ENCODE data around the gene NDUFA13.

Gene NDUFA13

DNA sequence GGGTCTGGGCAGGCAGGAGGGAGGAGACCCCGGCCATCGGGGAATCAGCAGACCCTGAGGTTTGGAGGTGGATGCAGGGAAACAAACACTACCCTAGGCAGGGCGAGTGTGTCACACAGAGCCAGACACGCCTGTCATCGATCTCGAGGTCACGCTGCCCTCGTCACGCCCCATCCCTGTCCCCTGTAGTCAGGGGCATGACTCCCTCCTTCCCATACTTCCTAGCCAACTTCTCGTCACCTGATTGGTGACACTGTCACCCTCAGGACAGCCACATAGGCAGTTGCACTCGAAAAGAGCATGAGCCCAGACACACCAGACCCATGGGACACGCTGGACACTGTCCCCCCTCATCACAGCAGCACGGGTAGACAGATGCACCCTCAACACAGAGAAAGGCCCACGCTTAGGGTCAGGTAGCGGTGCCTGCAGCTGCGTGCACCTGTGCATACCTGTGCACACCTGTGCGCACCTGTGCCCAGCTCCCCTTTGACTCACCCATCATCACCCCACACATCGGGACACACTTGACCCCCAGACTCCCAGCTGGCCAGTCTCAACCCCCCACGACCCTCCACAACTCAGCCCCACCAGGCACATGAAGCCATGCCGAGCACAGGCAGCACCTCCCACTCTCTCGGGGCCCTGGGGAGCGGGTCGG is 33.9 kb downstream of the NDUFA13 start:
- DNase-seq = no peak

DNA sequence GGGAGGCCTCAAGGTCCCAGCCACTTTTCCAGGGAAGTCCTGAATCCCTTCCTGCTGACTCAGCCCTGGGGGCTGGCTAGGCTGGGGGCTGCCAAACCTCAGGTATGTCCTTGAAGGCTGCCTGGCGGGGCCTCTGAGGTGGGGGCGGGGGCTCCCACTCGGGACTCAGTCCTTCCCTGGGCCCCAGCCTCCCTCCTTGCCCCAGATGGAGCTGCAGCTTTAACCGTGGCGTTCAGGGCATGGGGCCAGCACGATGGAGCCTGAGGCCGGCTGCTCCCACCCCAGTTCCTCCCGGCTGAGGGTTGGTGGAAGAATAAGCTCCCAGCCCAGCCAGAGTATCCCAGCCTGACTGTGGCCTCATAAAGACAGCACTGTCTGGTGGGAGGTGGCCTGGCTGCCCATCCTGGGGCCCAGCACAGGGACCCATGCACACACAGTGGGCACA is 34.5 kb downstream of the NDUFA13 start:
- DNase-seq = no peak

DNA sequence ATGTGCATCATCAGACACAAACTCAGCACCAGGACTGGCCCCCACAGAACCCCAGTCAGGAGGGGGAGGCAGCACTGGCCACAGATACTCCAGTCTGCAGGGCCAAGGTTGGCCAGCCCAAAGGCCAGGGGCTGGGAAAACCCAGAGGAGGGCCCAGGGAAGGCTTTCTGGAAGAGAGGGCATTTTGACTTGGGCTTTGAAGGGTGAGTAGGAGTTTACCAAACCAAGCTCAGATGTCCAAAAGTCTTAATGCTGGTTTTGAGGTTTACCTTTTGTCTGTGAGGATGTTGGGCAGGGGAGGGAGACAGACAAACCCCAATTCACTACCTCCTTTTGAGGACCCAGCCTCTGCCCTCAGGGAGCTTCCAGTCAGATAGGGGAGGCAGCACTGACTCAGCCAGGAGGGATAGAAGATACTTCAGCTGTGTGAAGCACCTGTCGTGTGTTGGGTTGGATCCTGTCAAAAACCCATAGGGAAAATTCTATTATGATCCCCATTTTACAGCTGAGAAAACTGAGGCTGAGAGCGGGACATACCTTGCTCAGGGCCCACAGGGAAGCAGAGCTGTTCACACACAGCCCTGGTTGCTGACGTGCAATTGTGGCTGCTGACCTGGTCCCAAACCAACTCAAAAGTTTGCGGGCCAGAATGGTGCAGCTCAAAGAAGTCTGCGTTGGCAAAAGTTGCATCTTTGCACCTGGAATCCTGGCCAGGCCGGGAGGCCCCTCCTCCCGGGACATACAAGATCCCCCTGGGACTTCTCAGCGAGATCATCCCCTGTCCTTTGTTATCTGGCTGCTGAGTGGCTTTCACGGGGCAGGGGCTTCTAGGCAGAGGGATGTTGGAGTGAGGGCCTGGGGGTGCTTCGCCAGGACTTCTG is 35.2 kb downstream of the NDUFA13 start:
- no peak for DNase-seq

DNA sequence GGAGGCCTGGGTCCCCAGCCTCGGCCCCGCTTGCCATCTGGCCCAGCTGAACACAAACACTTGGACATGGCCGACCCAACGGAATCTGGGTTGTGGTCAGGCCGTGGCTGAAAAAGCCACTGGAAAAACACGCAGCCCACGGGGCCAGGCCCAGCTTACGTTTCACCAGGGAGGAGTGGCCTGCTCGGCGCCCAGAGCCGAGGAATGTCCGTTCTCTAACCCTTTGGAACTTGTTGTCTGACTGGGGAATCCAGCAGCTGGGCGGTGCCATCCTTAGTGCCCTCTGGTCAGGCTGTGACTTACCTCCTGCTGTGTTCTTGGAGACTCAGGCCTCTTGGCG is 35.8 kb downstream of the NDUFA13 start:
- DNase-seq = no peak

DNA sequence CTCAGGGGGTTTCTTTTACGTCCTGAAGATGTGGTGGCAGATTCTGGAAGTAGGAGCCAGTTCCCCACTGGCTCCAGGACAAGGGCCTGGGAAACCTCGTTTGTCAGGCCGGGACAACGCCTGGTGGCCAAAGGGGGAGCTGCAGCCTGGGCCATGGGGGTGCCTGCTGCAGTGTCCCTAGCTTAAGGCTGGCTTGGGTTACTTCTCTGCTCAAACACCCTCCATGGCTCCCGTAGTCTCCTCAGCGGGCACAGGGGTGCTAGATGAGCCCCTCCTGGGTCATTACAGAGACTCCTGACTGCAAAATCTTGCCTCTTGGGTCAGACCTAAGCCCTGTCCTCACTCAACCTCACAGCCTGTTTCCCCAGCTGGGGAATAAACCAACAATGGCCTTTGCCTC is 36.8 kb downstream of the NDUFA13 start:
- DNase-seq = peak; percentile 94

DNA sequence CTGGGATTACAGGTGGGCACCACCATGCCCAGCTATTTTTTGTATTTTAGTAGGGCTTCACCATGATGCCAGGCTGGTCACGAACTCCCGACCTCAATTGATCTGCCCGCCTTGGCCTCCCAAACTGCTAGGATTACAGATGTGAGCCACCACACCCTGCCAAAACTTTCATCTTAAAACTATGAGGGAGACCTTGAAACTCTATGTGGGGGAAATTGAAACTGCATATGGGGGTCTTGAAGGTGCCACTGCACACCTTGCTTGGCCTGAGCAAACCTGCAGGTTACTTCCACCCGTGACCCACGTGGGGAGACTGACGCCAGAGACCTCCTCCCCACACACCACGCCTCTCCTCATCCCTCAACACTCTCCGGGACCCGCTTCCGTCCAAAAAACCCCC is 37.6 kb downstream of the NDUFA13 start:
- DNase-seq = no peak

DNA sequence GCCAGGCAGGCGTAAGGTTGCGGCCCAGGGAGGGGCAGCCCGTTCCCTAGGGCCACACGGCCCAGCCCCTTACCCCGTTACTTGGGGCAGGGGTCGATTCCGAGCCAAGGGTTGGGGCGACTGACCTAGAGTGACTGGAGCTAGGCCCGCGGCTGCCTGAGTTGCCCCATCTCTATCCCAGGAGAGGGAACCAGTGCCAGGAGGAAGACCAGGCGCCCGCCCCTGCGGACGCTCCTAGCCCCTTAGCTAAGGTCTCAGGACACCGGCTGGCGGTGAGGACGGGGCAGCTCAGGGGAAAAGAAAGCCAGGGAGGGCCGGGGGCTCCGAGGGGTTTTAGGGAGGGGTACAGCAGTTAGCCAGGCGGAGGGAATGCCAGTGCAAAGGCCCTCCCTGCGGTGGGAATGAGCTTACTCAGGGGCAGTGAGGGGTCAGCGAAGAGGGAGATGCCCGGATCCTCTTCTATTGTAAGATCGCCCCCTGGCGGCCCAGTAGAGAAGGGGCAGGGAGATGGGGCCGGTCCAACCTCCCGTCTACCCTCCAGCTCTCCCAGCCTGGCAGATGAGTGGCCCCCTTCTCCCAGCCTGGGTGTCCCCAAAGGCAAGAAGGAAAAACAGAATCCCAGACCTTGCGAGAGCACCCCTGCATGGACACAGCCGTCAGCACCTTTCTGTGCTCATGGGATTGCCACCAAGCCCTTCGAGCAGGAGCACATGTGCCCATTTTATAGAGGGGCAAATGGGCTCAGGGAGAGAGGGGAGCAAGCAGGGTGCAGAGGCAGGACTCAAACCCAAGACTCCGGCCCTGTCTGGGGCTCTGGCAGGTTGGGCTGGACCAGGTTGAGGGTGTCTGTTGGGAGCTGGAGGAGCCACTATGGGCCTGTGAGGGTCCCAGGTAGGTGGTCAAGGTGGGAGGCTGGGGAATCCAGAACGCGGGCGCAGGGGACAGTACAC is 38.3 kb downstream of the NDUFA13 start:
- peak; percentile 79 for DNase-seq

DNA sequence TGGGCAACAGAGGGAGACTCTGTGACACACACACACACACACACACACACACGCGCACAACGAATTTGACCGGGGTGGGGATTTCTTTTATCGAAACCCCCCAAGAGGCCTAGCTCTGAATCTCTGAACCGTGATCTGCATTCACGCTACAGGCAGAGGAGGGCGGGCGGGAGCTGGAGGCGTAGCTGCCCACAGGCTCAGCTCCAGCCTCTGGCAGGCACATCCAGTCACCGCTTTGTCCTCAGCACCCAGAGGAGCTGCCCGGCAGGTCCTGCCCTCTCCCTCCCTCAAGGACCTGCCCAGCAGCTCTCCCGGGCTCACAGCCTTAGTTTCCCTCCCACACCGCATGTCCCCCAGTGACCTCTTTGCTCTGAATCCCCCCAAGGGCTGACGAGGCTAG is 42.0 kb downstream of the NDUFA13 start:
- no peak for DNase-seq

DNA sequence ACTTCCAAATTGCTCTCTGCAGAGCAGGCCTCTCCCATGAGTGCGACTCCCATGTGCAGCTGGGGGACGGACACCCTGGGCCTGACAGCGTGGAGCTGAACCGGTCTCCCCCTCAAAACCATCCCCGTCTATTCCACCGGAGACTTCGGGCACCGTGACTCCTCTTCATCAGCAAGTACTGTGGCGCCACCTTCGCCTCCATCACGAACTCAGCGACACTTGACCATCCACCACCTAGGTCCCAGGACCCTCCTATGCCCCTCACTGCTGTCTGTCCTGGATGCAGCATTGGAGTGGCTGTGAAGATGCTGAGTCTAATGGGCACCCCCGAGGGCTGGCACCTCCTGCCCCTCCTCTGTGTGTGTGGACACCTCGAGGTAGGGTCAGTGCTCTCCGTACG is 42.6 kb downstream of the NDUFA13 start:
- DNase-seq = no peak

DNA sequence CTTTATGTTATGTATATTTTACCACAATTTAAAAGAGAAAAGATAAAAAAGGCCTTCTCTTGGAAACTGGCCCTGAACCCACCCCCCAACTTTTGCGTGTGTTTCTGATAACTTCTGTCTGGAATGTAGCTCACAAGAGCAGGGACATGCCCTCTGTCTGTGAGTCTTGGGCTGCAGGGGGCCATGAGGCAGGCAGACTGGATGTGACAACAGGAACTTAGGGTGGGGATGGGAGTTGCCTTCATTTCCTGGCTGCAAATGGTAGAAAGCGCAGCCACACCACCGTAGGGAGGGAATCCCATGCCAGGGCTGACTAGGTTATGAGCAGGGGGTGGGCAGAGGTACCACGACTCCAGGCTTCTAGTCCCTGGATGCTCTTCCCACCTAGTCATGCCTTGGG is 43.9 kb downstream of the NDUFA13 start:
- DNase-seq = no peak

DNA sequence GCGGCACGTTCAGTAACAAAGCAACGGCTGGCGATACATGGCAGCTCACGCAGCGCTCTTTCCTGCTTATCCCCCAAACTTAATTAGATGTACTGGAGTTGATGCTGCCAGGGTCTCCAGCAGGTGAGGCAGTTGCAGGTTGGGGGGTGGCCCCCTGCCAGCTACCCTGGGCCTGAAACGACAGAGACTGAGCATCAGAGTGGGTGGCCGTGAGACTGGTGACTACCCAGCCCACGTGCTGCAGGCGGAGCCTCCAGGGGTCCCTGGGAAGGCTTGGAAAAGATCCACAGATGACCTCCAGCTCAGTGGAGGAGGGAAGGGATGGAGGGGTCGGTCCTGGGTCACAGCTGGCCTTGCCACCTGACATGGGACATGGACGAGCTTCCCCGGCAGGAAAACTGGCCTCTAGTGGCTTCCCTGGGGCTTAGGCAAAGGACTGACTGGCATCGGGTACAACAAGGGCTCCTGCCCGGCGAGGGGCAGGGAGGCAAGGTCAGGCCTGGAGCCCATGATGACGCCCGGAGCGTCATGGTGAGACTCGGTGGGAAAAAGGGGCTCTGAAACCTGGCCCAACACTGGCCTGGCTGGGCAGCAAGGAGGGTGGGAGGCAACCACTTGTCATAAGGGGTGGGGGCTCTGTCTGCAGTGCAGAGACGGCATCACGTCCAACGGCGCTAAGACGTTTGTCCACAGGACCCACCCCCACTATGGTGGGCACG is 46.1 kb downstream of the NDUFA13 start:
- no peak for DNase-seq

DNA sequence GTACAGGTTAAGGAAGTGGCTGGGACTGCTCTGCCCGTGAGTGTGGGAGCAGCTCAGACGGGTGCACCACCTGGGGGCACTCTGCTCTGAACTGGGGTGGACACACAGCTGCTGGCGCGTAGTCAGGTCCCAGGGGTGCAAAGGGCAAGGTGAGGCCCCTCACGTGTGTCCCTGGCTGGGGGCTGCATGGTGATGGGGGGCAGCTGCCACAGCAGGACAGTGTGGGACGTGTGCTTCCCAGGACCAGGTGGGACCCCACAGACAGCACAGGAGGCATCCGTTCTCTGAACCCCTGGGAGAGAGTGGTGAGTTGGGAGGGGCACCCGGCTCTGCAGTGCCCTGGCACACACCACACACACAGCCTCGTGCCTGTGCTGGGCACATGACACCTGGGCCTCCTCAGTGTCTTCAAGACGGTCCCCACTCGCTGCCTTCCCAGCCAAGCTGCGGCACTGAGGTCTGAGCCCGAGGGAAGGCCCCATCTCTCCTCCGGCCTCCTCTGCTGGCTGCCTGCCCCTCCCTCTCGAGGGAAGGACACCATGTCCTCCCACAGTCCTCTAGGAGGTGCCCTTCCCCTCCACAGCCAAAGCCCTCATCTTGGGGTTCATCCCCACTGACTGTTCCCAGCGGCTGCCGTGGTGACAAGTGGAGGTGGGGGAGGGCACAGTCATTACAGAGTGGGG is 46.8 kb downstream of the NDUFA13 start:
- no peak for DNase-seq

DNA sequence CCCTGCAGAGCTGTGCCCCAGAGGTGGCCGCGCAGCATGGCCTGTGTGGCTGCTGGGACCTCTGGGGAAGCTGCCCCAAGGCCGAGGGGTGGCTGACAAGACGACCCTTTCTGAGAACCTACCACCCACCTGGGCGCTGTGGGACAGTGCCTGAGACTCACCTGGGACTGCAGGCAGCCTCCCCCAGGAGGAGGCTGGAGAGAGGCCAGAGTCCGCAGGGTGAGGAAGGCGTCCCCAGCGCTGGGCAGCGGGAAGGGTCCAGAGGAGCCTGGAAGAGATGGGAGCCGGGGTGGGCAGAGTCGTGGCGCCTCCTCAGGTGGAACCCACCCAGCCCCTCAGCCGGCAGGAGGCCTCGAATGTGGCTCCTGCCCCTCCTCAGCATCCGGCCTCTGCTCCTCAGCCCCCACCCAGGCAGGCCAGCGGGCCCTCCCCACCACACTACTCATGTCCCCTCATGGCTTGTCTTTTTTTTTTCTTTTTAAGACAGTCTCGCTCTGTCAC is 47.4 kb downstream of the NDUFA13 start:
- no peak for DNase-seq

DNA sequence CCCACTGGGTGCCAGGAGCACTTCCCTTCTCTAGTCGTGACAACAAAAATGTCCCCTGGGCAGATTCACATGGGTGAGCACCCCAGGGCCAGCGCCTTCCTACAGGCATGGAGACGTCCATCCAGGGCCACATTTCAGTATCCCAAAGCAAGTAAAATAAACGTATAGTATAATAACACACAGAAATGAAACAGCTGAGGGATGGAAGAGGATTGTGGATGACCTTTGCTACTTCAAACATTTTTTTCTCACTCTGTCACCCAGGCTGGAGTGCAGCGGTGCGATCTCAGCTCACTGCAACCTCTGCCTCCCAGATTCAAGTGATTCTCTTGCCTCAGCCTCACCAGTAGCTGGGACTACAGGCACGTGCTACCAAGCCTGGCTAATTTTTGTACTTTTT is 50.3 kb downstream of the NDUFA13 start:
- DNase-seq = no peak

DNA sequence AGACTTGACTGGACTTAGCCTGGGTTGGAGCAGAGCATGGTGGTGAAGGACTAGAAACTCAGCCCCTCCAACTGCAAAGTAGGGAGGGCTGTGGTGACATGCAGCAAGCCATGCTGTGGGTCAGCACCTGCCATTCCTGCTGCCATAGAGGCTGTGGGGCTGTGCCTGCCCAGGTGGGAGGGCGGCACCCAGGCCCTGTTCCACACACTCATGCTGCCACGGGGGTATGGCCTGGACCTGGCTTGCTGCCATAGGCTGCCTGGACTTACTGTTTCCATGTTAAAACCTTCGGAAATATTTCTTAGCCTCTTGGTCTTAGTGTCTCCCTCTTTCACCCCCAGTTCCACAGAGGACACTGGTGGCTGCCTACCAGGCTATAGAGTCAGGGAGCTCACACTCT is 51.4 kb downstream of the NDUFA13 start:
- DNase-seq = no peak

DNA sequence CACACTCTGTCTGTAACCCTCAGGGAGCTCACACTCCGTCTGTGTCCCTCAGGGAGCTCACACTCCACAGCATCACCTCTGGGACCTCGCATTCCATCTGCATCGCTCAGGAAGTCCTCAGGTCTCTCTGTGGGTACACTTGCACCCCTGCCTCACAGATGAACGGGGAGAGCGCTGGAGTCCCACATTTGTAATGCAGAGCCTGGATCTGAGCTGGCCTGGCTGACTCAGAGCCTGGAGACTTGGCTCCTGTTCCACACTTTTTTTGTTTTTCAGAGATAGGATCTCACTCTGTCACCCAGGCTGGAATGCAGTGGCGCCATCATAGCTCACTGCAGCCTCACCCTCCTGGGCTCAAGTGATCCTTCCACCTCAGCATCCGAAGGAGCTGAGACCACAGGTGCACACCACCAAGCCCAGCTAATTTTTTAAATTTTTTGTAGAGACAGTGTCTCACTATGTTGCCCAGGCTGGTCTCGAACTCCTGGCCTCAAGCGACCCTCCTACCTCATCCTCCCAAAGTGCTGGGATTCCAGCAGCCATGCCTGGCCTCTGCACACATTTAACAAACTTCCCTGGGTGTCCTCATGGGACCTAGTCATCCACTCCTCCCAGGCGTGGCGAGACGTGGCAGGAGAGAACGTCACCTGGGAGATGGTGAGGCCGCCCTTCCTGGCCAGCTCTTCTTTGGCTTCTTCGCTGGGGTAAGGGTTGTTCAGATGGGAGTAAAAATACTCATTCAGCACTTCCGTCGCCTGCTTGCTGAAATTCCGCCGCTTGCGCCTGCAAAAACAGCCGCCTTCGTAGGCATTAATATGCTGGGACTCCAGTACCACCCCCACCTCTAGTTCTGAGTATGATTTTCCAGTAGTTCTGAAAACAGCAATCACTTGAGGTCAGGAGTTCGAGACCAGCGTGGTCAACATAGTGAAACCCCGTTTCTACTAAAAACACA is 53.1 kb downstream of the NDUFA13 start:
- no peak for DNase-seq

DNA sequence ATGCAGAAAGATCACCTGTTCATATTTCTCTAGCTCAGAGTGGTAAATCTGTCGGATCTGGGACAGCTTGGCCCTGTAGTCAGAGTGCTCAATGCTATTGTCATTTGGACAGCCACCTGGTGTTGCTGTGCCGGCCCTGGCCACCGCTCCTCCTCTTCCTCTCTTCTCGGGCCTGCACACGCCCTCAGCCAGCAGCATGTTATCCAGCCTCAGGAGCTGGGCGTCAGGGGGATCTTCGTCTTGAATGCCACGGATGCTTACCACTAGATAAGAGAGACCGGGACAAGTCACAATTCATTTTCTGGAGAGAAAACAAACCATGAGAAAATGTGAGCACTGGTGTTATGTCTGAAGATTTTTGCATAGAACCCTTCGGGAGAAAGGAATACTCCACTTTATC is 54.5 kb downstream of the NDUFA13 start:
- no peak for DNase-seq

DNA sequence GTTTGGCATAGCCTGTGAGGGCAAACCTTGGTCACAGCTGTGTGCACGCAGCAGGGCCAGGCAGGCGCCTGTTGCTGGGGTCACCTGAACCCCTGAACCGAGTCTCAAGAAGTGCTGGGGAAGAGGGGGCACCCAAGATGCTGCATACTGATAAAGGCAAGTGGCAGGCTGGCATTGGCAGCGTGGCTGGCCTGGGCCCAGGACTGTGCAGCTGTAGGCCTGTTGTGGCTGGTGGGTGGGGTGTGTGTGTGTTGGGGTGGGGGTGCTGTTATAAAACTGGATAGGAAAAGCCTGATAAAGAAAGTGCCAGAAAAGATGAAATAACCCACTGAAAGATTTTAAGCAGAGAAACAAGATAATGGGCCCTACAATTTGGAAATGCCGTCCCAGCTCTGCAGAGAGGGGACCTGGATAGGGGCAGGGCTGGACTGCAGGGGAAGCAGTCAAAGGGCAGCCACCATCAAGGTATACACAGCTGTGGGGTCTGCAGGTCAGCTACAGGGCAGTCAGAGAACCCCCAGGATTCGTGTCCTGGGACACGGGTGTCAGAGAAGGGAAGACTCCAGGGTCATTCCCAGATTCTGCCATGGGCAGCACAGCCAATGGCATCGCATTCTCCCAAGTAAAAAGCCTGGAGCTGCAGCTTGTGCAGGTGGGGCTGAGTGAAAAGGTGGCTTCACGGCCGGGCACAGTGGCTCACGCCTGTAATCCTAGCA is 55.2 kb downstream of the NDUFA13 start:
- DNase-seq = no peak

DNA sequence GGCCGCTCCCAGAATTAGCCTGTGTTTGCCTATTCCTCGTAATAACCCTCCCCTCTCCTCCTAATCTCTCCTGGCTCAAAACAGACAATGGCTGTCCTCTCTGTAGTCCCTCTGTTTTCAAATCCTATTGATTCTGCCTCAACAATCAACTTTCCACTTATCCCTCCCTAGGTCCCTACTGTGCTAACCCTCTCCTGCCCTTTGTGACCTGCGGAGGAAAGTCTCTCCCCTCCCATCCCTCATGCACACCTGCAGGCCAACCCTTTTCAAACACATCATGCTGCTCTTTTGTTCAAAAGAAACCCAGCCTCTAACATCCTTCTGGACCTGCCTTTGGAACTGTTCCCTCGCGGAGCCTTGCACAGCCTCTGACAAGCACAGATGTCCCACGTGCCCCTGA is 59.4 kb downstream of the NDUFA13 start:
- DNase-seq = no peak
